Fibroblast of pulmonary artery (primary cell): ENCODE data around the gene GALNT18.

ENCODE experiments used
- DNase-seq: peaks from one replicate; pipeline ENCODE4 v3.0.0-alpha.2; 2010; ENCODE audit warnings: low read depth
- H3K4me3 ChIP-seq: replicated peaks from 2 replicates; pipeline ENCODE4 v1.5.1; 2011; ENCODE audit warnings: low read depth, mild to moderate bottlenecking, control low read depth, low read length, moderate library complexity
- CTCF ChIP-seq: IDR thresholded peaks from 2 replicates; pipeline ENCODE4 v1.5.1; 2011; ENCODE audit warnings: mild to moderate bottlenecking, control low read depth, low read length, inconsistent platforms; ENCODE audit errors: missing control alignments

Gene GALNT18

GRCh38 chr11:11391796-11392463 is 229.9 kb downstream of the GALNT18 start:
- H3K4me3 ChIP-seq: no peak overlapping the region
- TF ChIP-seq CTCF: no peak
- peak; percentile 82 for DNase-seq

GRCh38 chr11:11391169-11391568 is 230.6 kb downstream of the GALNT18 start:
- TF ChIP-seq CTCF: no peak
- no peak for DNase-seq
- no peak overlapping the region for H3K4me3 ChIP-seq

- no peak overlapping the region for H3K4me3 ChIP-seq
- TF ChIP-seq CTCF: no peak
- DNase-seq: no peak
These were observed 231.6 kb downstream of the GALNT18 start for GRCh38 chr11:11390068-11390771.

- H3K4me3 ChIP-seq: no peak overlapping the region
- no peak for TF ChIP-seq CTCF
- peak; percentile 20 for DNase-seq
These were observed 232.6 kb downstream of the GALNT18 start for GRCh38 chr11:11389238-11389637.

GRCh38 chr11:11387622-11388305 is 234.0 kb downstream of the GALNT18 start:
- no peak overlapping the region for H3K4me3 ChIP-seq
- DNase-seq: no peak
- TF ChIP-seq CTCF: no peak

- no peak overlapping the region for H3K4me3 ChIP-seq
- TF ChIP-seq CTCF: no peak
- no peak for DNase-seq
These were observed 234.6 kb downstream of the GALNT18 start for GRCh38 chr11:11387207-11387606.
